ENCODE results near the gene CASP3. TPM values are rescaled to one million over a fixed set of nuclear protein-coding genes. Genes with fewer than 3 reads are reported as not detected.

Gene CASP3
- polyA plus RNA-seq, 4 donors = 37.2 to 66.6 (median 57.8) TPM

DNA sequence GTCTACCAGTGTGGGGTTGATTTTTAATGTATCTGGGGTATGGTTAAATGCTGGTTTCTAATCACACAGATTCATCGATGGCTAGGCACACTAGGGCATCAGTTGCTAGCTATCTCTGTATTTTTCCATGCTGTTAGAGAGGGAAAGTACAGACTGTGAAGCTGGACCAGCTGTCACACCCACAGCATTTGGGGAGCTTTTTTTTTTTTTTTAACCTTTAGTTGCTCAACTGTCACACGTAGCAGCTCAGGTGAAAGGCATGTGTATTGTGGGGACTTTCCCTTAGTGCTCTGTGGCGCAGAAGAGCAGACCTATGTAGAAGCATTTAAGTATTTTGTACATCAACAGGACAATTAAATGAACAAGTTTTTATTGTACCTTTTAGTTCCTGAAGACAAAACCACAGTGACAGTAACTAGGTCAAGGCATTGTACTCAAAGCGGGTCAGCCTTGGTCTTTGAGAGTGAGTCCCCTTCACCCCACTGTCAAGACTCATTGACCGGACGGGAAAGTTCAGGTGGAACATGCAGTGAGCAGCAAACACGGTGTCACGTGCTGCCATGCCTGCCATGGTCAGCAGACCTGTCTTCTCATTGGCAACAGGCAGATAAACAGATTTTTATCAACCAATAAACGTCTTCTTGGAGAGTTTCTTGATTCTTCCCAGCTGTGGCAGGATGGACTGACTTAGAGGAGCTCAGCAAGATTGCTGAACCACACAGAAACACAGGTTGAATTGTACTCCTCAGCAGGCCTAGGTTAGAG is 65.3 kb downstream of the CASP3 start:
- Histone ChIP-seq H3K36me3 (ENCODE audit: control insufficient read depth in 3 of 3, insufficient read depth in 2 of 3, low read depth in 1 of 3, low read length in 3 of 3) (no peaks in the 10 kb centered on the region), H3K4me1 (ENCODE audit: control insufficient read depth in 3 of 3, insufficient read depth in 2 of 3, low read depth in 1 of 3, low read length in 2 of 3) (no peaks in the 10 kb centered on the region), H3K4me3 (ENCODE audit: low read depth in 1 of 3, low read length in 3 of 3) (no peak overlapping the region), H3K27ac (ENCODE audit: low read depth in 1 of 3, low read length in 2 of 3) (no peak overlapping the region), H3K27me3 (ENCODE audit: control insufficient read depth in 3 of 3, insufficient read depth in 3 of 3, low read length in 3 of 3) (no peaks in the 10 kb centered on the region), H3K9me3 (ENCODE audit: control insufficient read depth in 2 of 2, insufficient read depth in 1 of 2, low read depth in 1 of 2, low read length in 1 of 2) (peaks cover 1 to 10% of the 10 kb centered on the region in 2 donors)
- 70 to 72% (median 71%) methylated on average over 9 of the region's 9 CpGs for WGBS, 3 donors
- no peak for DNase-seq
- FAIRE-seq = no peak

Other genes starting within 250 kb of the CASP3 start
- 10 to 100 TPM; 23.3 to 38.6 (median 32.7) TPM for gene IRF2, start 174.9 kb downstream of the CASP3 start, polyA plus RNA-seq
- gene PRIMPOL, start 291 bp upstream of the CASP3 start, polyA plus RNA-seq = 10 to 100 TPM; 11.8 to 27.7 (median 18.7) TPM
- 10 to 100 TPM in 2 of 4 donors, 1 to 10 TPM in 2; 1.6 to 17.2 (median 6.9) TPM for gene CENPU, start 84.6 kb upstream of the CASP3 start, polyA plus RNA-seq
- 10 to 100 TPM in 3 of 4 donors, 1 to 10 TPM in 1; 9.9 to 85.0 (median 32.3) TPM for gene ACSL1, start 176.5 kb upstream of the CASP3 start, polyA plus RNA-seq